Measurements from ENCODE around the gene VEGFA.

- no peak for TF ChIP-seq CTCF (IDR thresholded peaks at IDR 0.05; ENCODE audit: poor library complexity, severe bottlenecking)
- TF ChIP-seq SMC3 (conservative IDR thresholded peaks at IDR 0.05; ENCODE audit: poor library complexity): no peak
- TF ChIP-seq EP300 (conservative IDR thresholded peaks at IDR 0.05; ENCODE audit: poor library complexity, severe bottlenecking): no peak
- no peak for TF ChIP-seq MXI1 (conservative IDR thresholded peaks at IDR 0.05; ENCODE audit: poor library complexity, severe bottlenecking)
- no peak for TF ChIP-seq TAF1 (IDR thresholded peaks at IDR 0.05; ENCODE audit: low read depth)
- TF ChIP-seq EZH2 (IDR thresholded peaks at IDR 0.05; ENCODE audit: borderline replicate concordance, insufficient read depth, low read length, poor library complexity, severe bottlenecking): no peak
- no peak for TF ChIP-seq POLR2AphosphoS5 (IDR thresholded peaks at IDR 0.05)
- no peak for TF ChIP-seq RAD21 (conservative IDR thresholded peaks at IDR 0.05)
These were observed 3.0 kb upstream of the VEGFA start for GRCh38 chr6:43766964-43767461.

Data from neural cell (in vitro differentiated cells).